Erythroblast (primary cell): ENCODE results near the gene XPR1.

Experiments used
- GATA1 ChIP-seq: IDR thresholded peaks from 2 replicates; pipeline ENCODE4 v1.6.1; 2011; ENCODE audit warnings: low read depth, mild to moderate bottlenecking, control low read depth, low read length, moderate library complexity
- POLR2A ChIP-seq: IDR thresholded peaks from 2 replicates; pipeline ENCODE4 v1.6.1; 2011; ENCODE audit warnings: mild to moderate bottlenecking, low read length

- no peak for TF ChIP-seq POLR2A
- TF ChIP-seq GATA1 = no peak
Measured at GRCh38 chr1:180934563-180934962, 302.7 kb downstream of the XPR1 start.
